ENCODE data around the gene SCGN. TPM values are rescaled to one million over a fixed set of nuclear protein-coding genes. Genes with fewer than 3 reads are reported as not detected.

SCGN gene
- total and polyA plus RNA-seq, 2 donors: 0.90 to 2.1 TPM

DNA sequence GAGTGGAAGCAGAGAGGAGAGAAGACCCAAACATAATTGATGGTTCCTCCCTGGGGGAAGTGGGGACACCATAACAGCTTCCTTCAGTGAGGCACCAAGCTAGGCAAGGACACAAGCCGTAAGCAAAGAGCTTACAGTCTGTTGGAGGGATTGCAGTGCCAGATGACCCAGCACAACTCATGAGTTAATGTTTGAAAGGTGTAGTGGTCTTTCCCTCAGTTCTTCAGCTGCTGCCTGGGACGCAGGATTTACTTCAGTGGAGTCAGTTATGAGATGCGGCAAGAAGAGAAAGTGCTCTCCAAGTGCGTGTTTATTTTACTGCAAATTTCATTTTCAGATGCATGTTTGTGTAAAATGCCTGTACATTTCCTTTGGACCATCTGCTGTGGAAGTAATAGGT lies 63.8 kb downstream of the SCGN start:
- no peaks in the 10 kb centered on the region for H3K36me3 ChIP-seq (ENCODE audit: control insufficient read depth in 2 of 2, insufficient read depth in 2 of 2, low read length in 1 of 2)
- H3K4me1 ChIP-seq (ENCODE audit: control insufficient read depth in 2 of 2, insufficient read depth in 2 of 2, low read length in 2 of 2): no peaks in the 10 kb centered on the region
- H3K27ac ChIP-seq (ENCODE audit: low read depth in 1 of 2, low read length in 1 of 2): no peak overlapping the region
- DNase-seq (ENCODE audit: low read depth in 6 of 9, low spot score in 9 of 9): no peak
- no peaks in the 10 kb centered on the region for H3K9me3 ChIP-seq (ENCODE audit: control insufficient read depth in 2 of 2, insufficient read depth in 1 of 2, low read length in 1 of 2)
- no peak overlapping the region for H3K4me3 ChIP-seq (ENCODE audit: low read length in 2 of 2)
- 96% methylated on average over 4 of the region's 4 CpGs for WGBS
- H3K27me3 ChIP-seq (ENCODE audit: control insufficient read depth in 2 of 2, insufficient read depth in 1 of 2, low read length in 1 of 2): no peaks in the 10 kb centered on the region

DNA sequence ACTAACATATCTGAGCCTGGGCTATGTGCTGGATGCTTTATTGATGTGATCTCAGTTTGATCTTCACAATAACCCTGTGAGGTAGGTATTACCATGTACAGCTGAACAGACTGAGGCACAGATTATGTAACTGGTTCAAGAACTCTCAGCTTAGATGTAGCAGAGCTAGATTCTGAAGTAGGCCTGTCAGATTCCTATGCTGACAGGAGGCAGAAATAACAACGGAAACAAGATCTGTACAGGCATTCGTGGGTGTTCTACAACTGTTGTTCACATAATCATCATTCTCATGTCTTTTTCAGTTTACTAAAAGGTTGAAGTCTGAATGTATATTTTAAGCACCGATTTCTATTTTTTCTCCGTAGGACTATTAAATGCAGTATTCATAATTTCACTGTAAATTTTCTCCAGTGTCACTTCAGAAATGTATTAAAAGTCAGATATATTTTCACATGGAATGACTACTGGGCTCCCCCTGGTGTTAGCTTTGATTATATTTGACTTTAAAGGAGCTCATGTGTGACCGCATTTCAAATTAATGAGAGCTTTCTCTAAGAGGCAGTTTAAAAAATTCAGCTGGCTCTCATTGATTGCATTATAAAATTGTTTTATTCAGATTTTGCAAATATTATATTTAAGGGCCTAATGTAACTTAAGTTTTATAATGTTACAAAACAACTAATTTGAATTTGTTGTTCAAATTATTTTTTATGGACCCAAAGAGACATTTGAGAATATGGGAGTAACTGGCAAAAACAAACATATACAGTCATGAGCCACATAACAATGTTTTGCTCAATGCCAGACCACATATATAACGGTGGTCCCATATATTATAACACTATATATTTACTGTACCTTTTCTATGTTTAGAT lies 66.1 kb downstream of the SCGN start:
- peak in 6 of 9 donors; percentile 3 to 41 (median 12) for DNase-seq (ENCODE audit: low read depth in 6 of 9, low spot score in 9 of 9)
- no peaks in the 10 kb centered on the region for H3K36me3 ChIP-seq (ENCODE audit: control insufficient read depth in 2 of 2, insufficient read depth in 2 of 2, low read length in 1 of 2)
- no peaks in the 10 kb centered on the region for H3K9me3 ChIP-seq (ENCODE audit: control insufficient read depth in 2 of 2, insufficient read depth in 1 of 2, low read length in 1 of 2)
- H3K4me1 ChIP-seq (ENCODE audit: control insufficient read depth in 2 of 2, insufficient read depth in 2 of 2, low read length in 2 of 2): no peaks in the 10 kb centered on the region
- H3K27me3 ChIP-seq (ENCODE audit: control insufficient read depth in 2 of 2, insufficient read depth in 1 of 2, low read length in 1 of 2): no peaks in the 10 kb centered on the region
- no peak overlapping the region for H3K27ac ChIP-seq (ENCODE audit: low read depth in 1 of 2, low read length in 1 of 2)
- WGBS: 85% methylated on average over 6 of the region's 6 CpGs
- H3K4me3 ChIP-seq (ENCODE audit: low read length in 2 of 2): no peak overlapping the region

DNA sequence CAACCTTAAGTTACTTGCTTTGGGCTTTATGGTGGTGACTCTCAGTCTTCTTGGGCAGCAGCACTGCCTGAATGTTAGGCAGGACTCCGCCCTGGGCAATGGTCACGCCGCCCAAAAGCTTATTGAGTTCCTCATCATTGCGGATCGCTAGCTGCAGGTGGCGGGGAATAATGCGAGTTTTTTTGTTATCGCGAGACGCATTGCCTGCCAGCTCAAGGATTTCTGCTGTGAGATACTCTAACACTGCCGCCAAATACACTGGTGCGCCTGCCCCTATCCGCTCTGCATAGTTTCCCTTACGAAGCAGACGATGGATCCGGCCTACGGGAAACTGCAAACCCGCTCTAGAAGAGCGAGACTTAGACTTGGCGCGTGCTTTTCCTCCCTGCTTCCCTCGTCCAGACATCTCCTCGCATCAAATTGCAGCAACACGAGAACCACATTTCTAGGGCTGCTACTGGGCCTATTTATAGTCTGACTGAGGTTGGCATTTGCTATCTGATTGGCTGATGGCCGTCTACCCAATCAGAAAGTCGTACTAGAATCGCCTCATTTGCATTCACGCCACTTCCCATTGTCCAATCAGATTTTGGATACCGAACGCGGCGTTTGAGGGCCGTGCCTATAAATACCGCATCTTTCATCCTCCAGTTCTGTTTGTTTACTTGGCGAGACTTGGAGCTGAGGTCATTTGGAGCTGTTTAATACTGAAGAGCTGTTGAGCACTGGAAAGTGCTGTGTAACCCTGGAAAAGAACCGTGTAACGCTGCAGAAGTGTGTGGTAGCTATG lies 74.3 kb downstream of the SCGN start:
- no peak for DNase-seq (ENCODE audit: low read depth in 6 of 9, low spot score in 9 of 9)
- H3K27me3 ChIP-seq (ENCODE audit: control insufficient read depth in 2 of 2, insufficient read depth in 1 of 2, low read length in 1 of 2): peaks cover 0 to 3% of the 10 kb centered on the region in 2 donors
- H3K4me3 ChIP-seq (ENCODE audit: low read length in 2 of 2): no peak overlapping the region
- H3K9me3 ChIP-seq (ENCODE audit: control insufficient read depth in 2 of 2, insufficient read depth in 1 of 2, low read length in 1 of 2): no peaks in the 10 kb centered on the region
- no peak overlapping the region for H3K27ac ChIP-seq (ENCODE audit: low read depth in 1 of 2, low read length in 1 of 2)
- no peaks in the 10 kb centered on the region for H3K36me3 ChIP-seq (ENCODE audit: control insufficient read depth in 2 of 2, insufficient read depth in 2 of 2, low read length in 1 of 2)
- H3K4me1 ChIP-seq (ENCODE audit: control insufficient read depth in 2 of 2, insufficient read depth in 2 of 2, low read length in 2 of 2): no peaks in the 10 kb centered on the region
- WGBS: 96% methylated on average over 37 of the region's 37 CpGs

DNA sequence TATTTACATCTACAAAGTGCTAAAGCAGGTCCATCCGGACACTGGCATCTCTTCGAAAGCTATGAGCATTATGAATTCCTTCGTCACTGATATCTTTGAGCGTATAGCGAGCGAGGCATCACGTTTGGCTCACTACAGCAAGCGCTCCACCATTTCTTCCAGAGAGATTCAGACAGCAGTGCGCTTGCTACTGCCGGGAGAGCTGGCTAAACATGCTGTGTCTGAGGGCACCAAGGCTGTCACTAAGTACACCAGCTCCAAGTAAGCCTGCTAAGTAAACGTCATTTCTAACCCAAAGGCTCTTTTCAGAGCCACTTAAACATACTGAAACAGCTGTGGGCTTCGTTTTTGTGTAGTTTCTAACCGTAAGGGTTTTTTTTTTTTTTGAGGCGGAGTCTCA lies 75.0 kb downstream of the SCGN start:
- peaks cover 0 to 9% of the 10 kb centered on the region in 2 donors for H3K27me3 ChIP-seq (ENCODE audit: control insufficient read depth in 2 of 2, insufficient read depth in 1 of 2, low read length in 1 of 2)
- H3K4me3 ChIP-seq (ENCODE audit: low read length in 2 of 2): no peak overlapping the region
- peaks cover 0 to 3% of the 10 kb centered on the region in 2 donors for H3K9me3 ChIP-seq (ENCODE audit: control insufficient read depth in 2 of 2, insufficient read depth in 1 of 2, low read length in 1 of 2)
- 95% methylated on average over 14 of the region's 14 CpGs for WGBS
- no peak for DNase-seq (ENCODE audit: low read depth in 6 of 9, low spot score in 9 of 9)
- no peaks in the 10 kb centered on the region for H3K4me1 ChIP-seq (ENCODE audit: control insufficient read depth in 2 of 2, insufficient read depth in 2 of 2, low read length in 2 of 2)
- H3K27ac ChIP-seq (ENCODE audit: low read depth in 1 of 2, low read length in 1 of 2): no peak overlapping the region
- no peaks in the 10 kb centered on the region for H3K36me3 ChIP-seq (ENCODE audit: control insufficient read depth in 2 of 2, insufficient read depth in 2 of 2, low read length in 1 of 2)

DNA sequence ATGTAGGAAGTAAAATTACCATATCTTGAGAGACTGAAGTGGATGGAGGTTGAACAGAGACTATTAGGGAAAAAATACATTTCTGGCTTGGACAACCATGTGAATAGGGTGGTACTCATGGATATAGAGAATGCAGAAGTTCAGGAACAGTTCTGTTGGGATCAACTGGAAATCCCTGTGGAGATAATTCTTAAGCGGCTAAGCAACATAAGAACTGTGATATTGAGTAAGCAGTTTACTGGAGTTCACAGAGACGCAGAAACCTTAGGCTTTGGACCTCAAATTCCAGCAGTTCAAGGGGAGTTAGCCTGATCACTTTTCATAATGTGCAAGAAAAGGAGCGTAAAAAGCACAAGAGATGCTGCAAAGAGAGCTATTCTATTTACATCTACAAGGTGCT lies 78.9 kb downstream of the SCGN start:
- H3K9me3 ChIP-seq (ENCODE audit: control insufficient read depth in 2 of 2, insufficient read depth in 1 of 2, low read length in 1 of 2): peaks cover 0 to 6% of the 10 kb centered on the region in 2 donors
- H3K4me1 ChIP-seq (ENCODE audit: control insufficient read depth in 2 of 2, insufficient read depth in 2 of 2, low read length in 2 of 2): no peaks in the 10 kb centered on the region
- WGBS: 98% methylated on average over 3 of the region's 3 CpGs
- no peak for DNase-seq (ENCODE audit: low read depth in 6 of 9, low spot score in 9 of 9)
- H3K27ac ChIP-seq (ENCODE audit: low read depth in 1 of 2, low read length in 1 of 2): no peak overlapping the region
- H3K4me3 ChIP-seq (ENCODE audit: low read length in 2 of 2): no peak overlapping the region
- H3K36me3 ChIP-seq (ENCODE audit: control insufficient read depth in 2 of 2, insufficient read depth in 2 of 2, low read length in 1 of 2): no peaks in the 10 kb centered on the region
- peaks cover 0 to 16% of the 10 kb centered on the region in 2 donors for H3K27me3 ChIP-seq (ENCODE audit: control insufficient read depth in 2 of 2, insufficient read depth in 1 of 2, low read length in 1 of 2)

DNA sequence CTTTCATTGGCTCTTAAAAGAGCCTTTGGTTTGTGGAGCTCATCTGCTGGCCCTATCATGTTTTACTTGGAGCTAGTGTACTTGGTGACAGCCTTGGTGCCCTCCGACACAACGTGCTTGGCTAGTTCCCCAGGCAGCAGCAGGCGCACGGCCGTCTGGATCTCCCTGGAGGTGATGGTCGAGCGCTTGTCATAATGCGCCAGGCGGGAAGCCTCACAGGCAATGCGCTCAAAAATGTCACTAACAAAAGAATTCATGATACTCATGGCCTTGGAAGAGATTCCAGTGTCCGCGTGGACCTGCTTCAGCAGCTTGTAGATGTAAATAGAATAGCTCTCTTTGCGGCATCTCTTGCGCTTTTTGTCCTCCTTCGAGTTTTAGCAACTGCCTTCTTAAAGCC lies 79.7 kb downstream of the SCGN start:
- Histone ChIP-seq H3K4me3 (ENCODE audit: low read length in 2 of 2) (no peak overlapping the region), H3K27ac (ENCODE audit: low read depth in 1 of 2, low read length in 1 of 2) (no peak overlapping the region), H3K27me3 (ENCODE audit: control insufficient read depth in 2 of 2, insufficient read depth in 1 of 2, low read length in 1 of 2) (peaks cover 0 to 16% of the 10 kb centered on the region in 2 donors), H3K9me3 (ENCODE audit: control insufficient read depth in 2 of 2, insufficient read depth in 1 of 2, low read length in 1 of 2) (peaks cover 0 to 6% of the 10 kb centered on the region in 2 donors), H3K4me1 (ENCODE audit: control insufficient read depth in 2 of 2, insufficient read depth in 2 of 2, low read length in 2 of 2) (no peaks in the 10 kb centered on the region), H3K36me3 (ENCODE audit: control insufficient read depth in 2 of 2, insufficient read depth in 2 of 2, low read length in 1 of 2) (no peaks in the 10 kb centered on the region)
- WGBS: 96% methylated on average over 15 of the region's 15 CpGs
- no peak for DNase-seq (ENCODE audit: low read depth in 6 of 9, low spot score in 9 of 9)

DNA sequence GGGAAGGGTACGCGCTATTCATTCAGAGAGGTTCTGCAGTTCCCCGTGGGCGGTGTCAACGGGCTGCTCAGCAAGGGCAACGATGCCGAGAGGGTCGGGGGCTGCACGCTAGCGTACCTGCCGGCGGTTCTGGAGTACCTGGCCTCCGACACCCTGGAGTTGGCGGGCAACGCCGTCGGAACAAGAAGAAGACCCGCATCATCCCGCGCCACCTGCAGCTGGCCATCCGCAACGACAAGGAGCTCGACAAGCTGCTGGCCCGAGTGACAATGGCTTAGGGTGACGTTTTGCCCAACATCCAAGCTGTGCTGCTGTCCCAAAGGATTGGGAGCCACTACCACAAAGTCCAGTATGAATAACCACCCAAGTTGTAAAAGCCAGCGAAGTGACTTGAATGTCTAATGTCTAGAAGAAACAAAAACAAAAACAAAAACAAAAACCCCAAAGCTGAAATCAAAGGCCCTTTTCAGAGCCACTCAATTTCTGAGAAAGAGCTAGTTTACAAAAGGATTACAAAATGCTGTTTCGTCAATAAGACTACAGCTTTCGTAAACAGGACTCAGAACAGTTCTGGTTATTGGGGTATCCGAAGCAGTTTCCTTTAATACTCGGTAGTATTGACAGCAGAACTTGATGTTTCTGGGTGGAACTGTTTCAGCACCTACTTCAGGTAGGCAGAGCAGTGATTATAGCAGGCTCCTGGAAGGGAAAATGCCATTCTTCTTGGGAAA lies 80.6 kb downstream of the SCGN start:
- DNase-seq (ENCODE audit: low read depth in 6 of 9, low spot score in 9 of 9): no peak

DNA sequence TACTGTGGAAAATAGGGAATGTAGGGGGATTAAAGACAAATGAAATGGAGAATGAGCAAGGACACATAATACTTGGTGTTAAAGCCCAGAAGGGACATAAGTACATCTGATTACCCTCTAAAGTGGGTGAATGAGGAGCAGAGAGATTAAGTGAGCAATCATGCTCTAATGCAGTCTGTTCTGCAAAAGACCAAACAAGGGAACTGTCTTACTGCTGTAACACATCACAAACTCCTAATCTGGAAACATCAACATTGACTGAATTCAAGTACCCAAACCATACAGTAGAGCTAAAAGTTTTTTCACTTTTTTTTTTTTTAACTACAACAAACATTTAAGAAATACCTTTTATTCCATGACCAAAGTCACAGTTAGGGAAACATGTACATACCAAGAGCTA lies 83.2 kb downstream of the SCGN start:
- no peak for DNase-seq (ENCODE audit: low read depth in 6 of 9, low spot score in 9 of 9)
- H3K27me3 ChIP-seq (ENCODE audit: control insufficient read depth in 2 of 2, insufficient read depth in 1 of 2, low read length in 1 of 2): peaks cover 0 to 16% of the 10 kb centered on the region in 2 donors
- no peaks in the 10 kb centered on the region for H3K4me1 ChIP-seq (ENCODE audit: control insufficient read depth in 2 of 2, insufficient read depth in 2 of 2, low read length in 2 of 2)
- peaks cover 1 to 8% of the 10 kb centered on the region in 2 donors for H3K9me3 ChIP-seq (ENCODE audit: control insufficient read depth in 2 of 2, insufficient read depth in 1 of 2, low read length in 1 of 2)
- no peak overlapping the region for H3K4me3 ChIP-seq (ENCODE audit: low read length in 2 of 2)
- H3K36me3 ChIP-seq (ENCODE audit: control insufficient read depth in 2 of 2, insufficient read depth in 2 of 2, low read length in 1 of 2): no peaks in the 10 kb centered on the region
- H3K27ac ChIP-seq (ENCODE audit: low read depth in 1 of 2, low read length in 1 of 2): no peak overlapping the region

More for the DNA sequence above, 80.6 kb downstream of the SCGN start:
- H3K9me3 ChIP-seq (ENCODE audit: control insufficient read depth in 2 of 2, insufficient read depth in 1 of 2, low read length in 1 of 2): peaks cover 1 to 8% of the 10 kb centered on the region in 2 donors
- no peaks in the 10 kb centered on the region for H3K36me3 ChIP-seq (ENCODE audit: control insufficient read depth in 2 of 2, insufficient read depth in 2 of 2, low read length in 1 of 2)
- H3K27ac ChIP-seq (ENCODE audit: low read depth in 1 of 2, low read length in 1 of 2): no peak overlapping the region
- 59% methylated on average over 30 of the region's 30 CpGs for WGBS
- H3K27me3 ChIP-seq (ENCODE audit: control insufficient read depth in 2 of 2, insufficient read depth in 1 of 2, low read length in 1 of 2): peaks cover 0 to 16% of the 10 kb centered on the region in 2 donors
- no peaks in the 10 kb centered on the region for H3K4me1 ChIP-seq (ENCODE audit: control insufficient read depth in 2 of 2, insufficient read depth in 2 of 2, low read length in 2 of 2)
- H3K4me3 ChIP-seq (ENCODE audit: low read length in 2 of 2): no peak overlapping the region

DNA sequence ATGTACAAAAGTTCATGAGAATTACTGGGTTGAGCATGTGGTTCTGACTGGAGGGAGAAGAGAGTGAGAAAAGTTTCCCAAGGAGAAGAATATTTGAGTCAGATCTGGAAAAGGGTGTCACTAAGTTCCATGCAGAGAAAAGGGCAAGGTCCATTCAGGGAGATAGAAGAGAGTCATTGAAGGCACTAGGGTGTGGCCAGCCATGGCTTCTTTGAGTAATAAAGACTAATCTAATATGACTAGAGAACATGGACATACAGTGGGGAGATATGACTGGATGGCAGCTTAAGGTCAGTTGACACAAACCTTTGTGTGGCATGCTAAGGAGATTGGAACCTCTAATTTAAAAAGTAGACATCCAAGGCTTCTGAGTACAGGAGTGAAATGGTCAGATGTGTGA lies 91.9 kb downstream of the SCGN start:
- H3K9me3 ChIP-seq (ENCODE audit: control insufficient read depth in 2 of 2, insufficient read depth in 1 of 2, low read length in 1 of 2): no peaks in the 10 kb centered on the region
- no peak overlapping the region for H3K4me3 ChIP-seq (ENCODE audit: low read length in 2 of 2)
- H3K36me3 ChIP-seq (ENCODE audit: control insufficient read depth in 2 of 2, insufficient read depth in 2 of 2, low read length in 1 of 2): no peaks in the 10 kb centered on the region
- no peaks in the 10 kb centered on the region for H3K4me1 ChIP-seq (ENCODE audit: control insufficient read depth in 2 of 2, insufficient read depth in 2 of 2, low read length in 2 of 2)
- H3K27ac ChIP-seq (ENCODE audit: low read depth in 1 of 2, low read length in 1 of 2): no peak overlapping the region
- H3K27me3 ChIP-seq (ENCODE audit: control insufficient read depth in 2 of 2, insufficient read depth in 1 of 2, low read length in 1 of 2): no peaks in the 10 kb centered on the region
- DNase-seq (ENCODE audit: low read depth in 6 of 9, low spot score in 9 of 9): no peak

Data from thymus (tissue), 11 donors.